ENCODE results near the gene GLRA1. TPM values are rescaled to one million over a fixed set of nuclear protein-coding genes. Genes with fewer than 3 reads are reported as not detected.

GLRA1 gene
- total and polyA plus RNA-seq, 8 donors = 0.08 to 1.1 (median 0.76) TPM; not detected in 2

GRCh38 chr5:151961557-151961956 is 36.9 kb upstream of the GLRA1 start:
- TF ChIP-seq CTCF (IDR thresholded peaks at IDR 0.05) = no peak
- Histone ChIP-seq H3K36me3 (no peaks in the 10 kb centered on the region), H3K27me3 (no peaks in the 10 kb centered on the region), H3K4me1 (no peaks in the 10 kb centered on the region), H3K9me3 (no peaks in the 10 kb centered on the region), H3K27ac (no peak overlapping the region), H3K4me3 (no peak overlapping the region)
- intact Hi-C loops (cut with DNase I) = no loop called here
- DNase-seq (no peak), ATAC-seq (no peak), FAIRE-seq (no peak)
- WGBS, 2 donors = 27 to 33% methylated on average over 2 of the region's 2 CpGs

- FAIRE-seq (no peak), DNase-seq (no peak), ATAC-seq (no peak)
- Histone ChIP-seq H3K4me3 (no peak overlapping the region), H3K4me1 (no peaks in the 10 kb centered on the region), H3K27ac (no peak overlapping the region), H3K27me3 (no peaks in the 10 kb centered on the region), H3K9me3 (no peaks in the 10 kb centered on the region), H3K36me3 (no peaks in the 10 kb centered on the region)
- WGBS, 2 donors = 17 to 18% methylated on average over 3 of the region's 3 CpGs
- intact Hi-C loops (cut with DNase I) = no loop called here
- no peak for TF ChIP-seq CTCF (IDR thresholded peaks at IDR 0.05)
Observed at GRCh38 chr5:151958111-151958510, 33.5 kb upstream of the GLRA1 start.

- no peak for TF ChIP-seq CTCF (IDR thresholded peaks at IDR 0.05)
- H3K4me3 ChIP-seq = no peak overlapping the region
- no peak overlapping the region for H3K27ac ChIP-seq
- ATAC-seq = no peak
- intact Hi-C loops (cut with DNase I) = no loop called here
- FAIRE-seq = no peak
- H3K4me1 ChIP-seq = no peaks in the 10 kb centered on the region
- H3K27me3 ChIP-seq = no peaks in the 10 kb centered on the region
- no peak for DNase-seq
- no peaks in the 10 kb centered on the region for H3K9me3 ChIP-seq
- no peaks in the 10 kb centered on the region for H3K36me3 ChIP-seq
- 62 to 73% methylated on average over 3 of the region's 3 CpGs for WGBS, 2 donors
Observed at GRCh38 chr5:151956725-151957124, 32.1 kb upstream of the GLRA1 start.

- ATAC-seq = no peak
- no peaks in the 10 kb centered on the region for H3K4me1 ChIP-seq
- H3K27ac ChIP-seq = no peak overlapping the region
- H3K27me3 ChIP-seq = no peaks in the 10 kb centered on the region
- no peaks in the 10 kb centered on the region for H3K36me3 ChIP-seq
- intact Hi-C loops (cut with DNase I) = no loop called here
- no peaks in the 10 kb centered on the region for H3K9me3 ChIP-seq
- no peak for DNase-seq
- FAIRE-seq = no peak
- WGBS, 2 donors = 70 to 75% methylated on average over 4 of the region's 4 CpGs
- TF ChIP-seq CTCF (IDR thresholded peaks at IDR 0.05) = no peak
- H3K4me3 ChIP-seq = no peak overlapping the region
Observed at GRCh38 chr5:151954255-151954654, 29.6 kb upstream of the GLRA1 start.

- Histone ChIP-seq H3K36me3 (no peaks in the 10 kb centered on the region), H3K9me3 (no peaks in the 10 kb centered on the region), H3K27ac (no peak overlapping the region), H3K4me1 (no peaks in the 10 kb centered on the region), H3K4me3 (no peak overlapping the region), H3K27me3 (no peaks in the 10 kb centered on the region)
- FAIRE-seq (no peak), DNase-seq (no peak), ATAC-seq (no peak)
- no peak for TF ChIP-seq CTCF (IDR thresholded peaks at IDR 0.05)
- 86 to 95% methylated on average over 1 of the region's 1 CpG for WGBS, 2 donors
- intact Hi-C loops (cut with DNase I) = no loop called here
Observed at GRCh38 chr5:151953833-151954232, 29.2 kb upstream of the GLRA1 start.

Data from pancreas (tissue), 10 donors.